ENCODE measurements around the gene HEATR5A. TPM values are rescaled to one million over a fixed set of nuclear protein-coding genes. Genes with fewer than 3 reads are reported as not detected.

HEATR5A gene
- total RNA-seq, 2 donors from 2014 or later: 31.7 to 36.4 TPM

- H3K36me3 ChIP-seq (ENCODE audit: control insufficient read depth, insufficient read depth, low read length): peaks cover under 1% of the 10 kb centered on the region
- H3K4me3 ChIP-seq (ENCODE audit: low read length): no peak overlapping the region
- Mint-ChIP-seq H3K27ac (no peak overlapping the region), H3K9me3 (no peaks in the 10 kb centered on the region), H3K36me3 (ENCODE audit: low read depth) (peaks cover 18% of the 10 kb centered on the region), H3K4me3 (no peak overlapping the region), H3K27me3 (ENCODE audit: insufficient read depth) (no peaks in the 10 kb centered on the region), H3K4me1 (peaks cover 9% of the 10 kb centered on the region)
- H3K9me3 ChIP-seq (ENCODE audit: control insufficient read depth, low read length): no peaks in the 10 kb centered on the region
- H3K4me1 ChIP-seq (ENCODE audit: control insufficient read depth, insufficient read depth, low read length): no peaks in the 10 kb centered on the region
- no peak overlapping the region for H3K9ac ChIP-seq (ENCODE audit: extremely low read depth, low read length, poor library complexity, severe bottlenecking)
- no peak for TF ChIP-seq CTCF (conservative IDR thresholded peaks at IDR 0.05)
- WGBS, 2 experiments (ENCODE audit: insufficient coverage in 1 of 2, insufficient read length in 1 of 2): 80 to 92% methylated on average over 1 to 6 of the region's 7 CpGs
- no peaks in the 10 kb centered on the region for H3K27me3 ChIP-seq (ENCODE audit: control insufficient read depth, insufficient read depth, low read length, poor library complexity, severe bottlenecking)
- no peak for DNase-seq
- no peak overlapping the region for H3K27ac ChIP-seq (ENCODE audit: low read depth, low read length)
Observed at GRCh38 chr14:31294746-31295405, 125.5 kb downstream of the HEATR5A start.

- Histone ChIP-seq H3K36me3 (ENCODE audit: control insufficient read depth, insufficient read depth, low read length) (no peaks in the 10 kb centered on the region), H3K9me3 (ENCODE audit: control insufficient read depth, low read length) (no peaks in the 10 kb centered on the region), H3K9ac (ENCODE audit: extremely low read depth, low read length, poor library complexity, severe bottlenecking) (no peak overlapping the region), H3K4me1 (ENCODE audit: control insufficient read depth, insufficient read depth, low read length) (no peaks in the 10 kb centered on the region), H3K4me3 (ENCODE audit: low read length) (no peak overlapping the region), H3K27ac (ENCODE audit: low read depth, low read length) (no peak overlapping the region), H3K27me3 (ENCODE audit: control insufficient read depth, insufficient read depth, low read length, poor library complexity, severe bottlenecking) (no peaks in the 10 kb centered on the region)
- no peak overlapping the region for H3K4me3 Mint-ChIP-seq
- 85 to 89% methylated on average over 1 to 3 of the region's 3 CpGs for WGBS, 2 experiments (ENCODE audit: insufficient coverage in 1 of 2, insufficient read length in 1 of 2)
- no peaks in the 10 kb centered on the region for H3K27me3 Mint-ChIP-seq (ENCODE audit: insufficient read depth)
- peak overlapping the region; percentile 64 for H3K27ac Mint-ChIP-seq
- no peak for DNase-seq
- no peak for TF ChIP-seq CTCF (conservative IDR thresholded peaks at IDR 0.05)
- peaks cover 14% of the 10 kb centered on the region for H3K36me3 Mint-ChIP-seq (ENCODE audit: low read depth)
- H3K9me3 Mint-ChIP-seq: no peaks in the 10 kb centered on the region
- peaks cover 9% of the 10 kb centered on the region for H3K4me1 Mint-ChIP-seq
Observed at GRCh38 chr14:31292937-31293616, 127.3 kb downstream of the HEATR5A start.

- Histone ChIP-seq H3K36me3 (ENCODE audit: control insufficient read depth, insufficient read depth, low read length) (no peaks in the 10 kb centered on the region), H3K4me1 (ENCODE audit: control insufficient read depth, insufficient read depth, low read length) (no peaks in the 10 kb centered on the region), H3K9ac (ENCODE audit: extremely low read depth, low read length, poor library complexity, severe bottlenecking) (no peak overlapping the region), H3K9me3 (ENCODE audit: control insufficient read depth, low read length) (peaks cover 8% of the 10 kb centered on the region), H3K27me3 (ENCODE audit: control insufficient read depth, insufficient read depth, low read length, poor library complexity, severe bottlenecking) (no peaks in the 10 kb centered on the region), H3K4me3 (ENCODE audit: low read length) (no peak overlapping the region), H3K27ac (ENCODE audit: low read depth, low read length) (no peak overlapping the region)
- Mint-ChIP-seq H3K27me3 (ENCODE audit: insufficient read depth) (peaks cover 9% of the 10 kb centered on the region), H3K27ac (no peak overlapping the region), H3K9me3 (peaks cover under 1% of the 10 kb centered on the region), H3K36me3 (ENCODE audit: low read depth) (peaks cover 14% of the 10 kb centered on the region), H3K4me1 (peaks cover 9% of the 10 kb centered on the region), H3K4me3 (no peak overlapping the region)
- no peak for TF ChIP-seq CTCF (conservative IDR thresholded peaks at IDR 0.05)
- DNase-seq: no peak
Observed at GRCh38 chr14:31291210-31291609, 129.1 kb downstream of the HEATR5A start.

Measured in endodermal cell (in vitro differentiated cells).